ENCODE data around the gene AP5Z1. TPM values are rescaled to one million over a fixed set of nuclear protein-coding genes. Genes with fewer than 3 reads are reported as not detected.

Gene AP5Z1
- total RNA-seq, 3 donors from 2014 or later (not counting 1 experiment from before 2014, with no cell fraction given): 140 to 156 (median 143) TPM

GRCh38 chr7:4823441-4824119, 48.2 kb downstream of the AP5Z1 start:
- Mint-ChIP-seq H3K36me3 (no peaks in the 10 kb centered on the region), H3K9me3 (no peaks in the 10 kb centered on the region), H3K4me1 (no peaks in the 10 kb centered on the region), H3K4me3 (no peak overlapping the region), H3K27ac (no peak overlapping the region), H3K27me3 (ENCODE audit: low read depth in 2 of 2) (peaks cover 0 to 2% of the 10 kb centered on the region in 2 donors)
- intact Hi-C loops (cut with micrococcal nuclease): no loop called here
- no peaks in the 10 kb centered on the region for H3K4me1 ChIP-seq (ENCODE audit: control insufficient read depth, insufficient read depth, low read length)
- no peak overlapping the region for H3K4me3 ChIP-seq (ENCODE audit: low read length)
- DNase-seq (no peak), ATAC-seq (no peak)
- H3K27me3 ChIP-seq (ENCODE audit: control insufficient read depth, insufficient read depth, low read length): no peaks in the 10 kb centered on the region
- H3K36me3 ChIP-seq (ENCODE audit: control insufficient read depth, insufficient read depth, low read length): no peaks in the 10 kb centered on the region
- H3K9me3 ChIP-seq (ENCODE audit: control insufficient read depth, insufficient read depth, low read length): no peaks in the 10 kb centered on the region
- 51% methylated on average over 14 of the region's 14 CpGs for WGBS (ENCODE audit: insufficient coverage)
- TF ChIP-seq CTCF (IDR thresholded peaks at IDR 0.05): no peak
- H3K27ac ChIP-seq (ENCODE audit: low read length): no peak overlapping the region

GRCh38 chr7:4824120-4824775, 48.8 kb downstream of the AP5Z1 start:
- H3K4me3 ChIP-seq (ENCODE audit: low read length): no peak overlapping the region
- H3K36me3 ChIP-seq (ENCODE audit: control insufficient read depth, insufficient read depth, low read length): no peaks in the 10 kb centered on the region
- no peaks in the 10 kb centered on the region for H3K4me1 Mint-ChIP-seq
- 89% methylated on average over 20 of the region's 20 CpGs for WGBS (ENCODE audit: insufficient coverage)
- no peaks in the 10 kb centered on the region for H3K27me3 ChIP-seq (ENCODE audit: control insufficient read depth, insufficient read depth, low read length)
- H3K4me1 ChIP-seq (ENCODE audit: control insufficient read depth, insufficient read depth, low read length): no peaks in the 10 kb centered on the region
- DNase-seq (no peak), ATAC-seq (no peak)
- H3K36me3 Mint-ChIP-seq: no peaks in the 10 kb centered on the region
- H3K27ac Mint-ChIP-seq: no peak overlapping the region
- H3K9me3 ChIP-seq (ENCODE audit: control insufficient read depth, insufficient read depth, low read length): no peaks in the 10 kb centered on the region
- H3K4me3 Mint-ChIP-seq: no peak overlapping the region
- H3K27ac ChIP-seq (ENCODE audit: low read length): no peak overlapping the region
- intact Hi-C loops (cut with micrococcal nuclease): no loop called here
- no peaks in the 10 kb centered on the region for H3K9me3 Mint-ChIP-seq
- H3K27me3 Mint-ChIP-seq (ENCODE audit: low read depth in 2 of 2): peaks cover 0 to 2% of the 10 kb centered on the region in 2 donors
- TF ChIP-seq CTCF (IDR thresholded peaks at IDR 0.05): no peak

GRCh38 chr7:4825081-4825480, 49.7 kb downstream of the AP5Z1 start:
- no peaks in the 10 kb centered on the region for H3K9me3 ChIP-seq (ENCODE audit: control insufficient read depth, insufficient read depth, low read length)

More at GRCh38 chr7:4825081-4825480, 49.7 kb downstream of the AP5Z1 start:
- H3K4me1 Mint-ChIP-seq: peaks cover 0 to 3% of the 10 kb centered on the region in 2 donors
- Histone ChIP-seq H3K27me3 (ENCODE audit: control insufficient read depth, insufficient read depth, low read length) (no peaks in the 10 kb centered on the region), H3K4me3 (ENCODE audit: low read length) (no peak overlapping the region), H3K27ac (ENCODE audit: low read length) (no peak overlapping the region), H3K4me1 (ENCODE audit: control insufficient read depth, insufficient read depth, low read length) (no peaks in the 10 kb centered on the region), H3K36me3 (ENCODE audit: control insufficient read depth, insufficient read depth, low read length) (no peaks in the 10 kb centered on the region)
- no peaks in the 10 kb centered on the region for H3K36me3 Mint-ChIP-seq
- no peak for DNase-seq
- TF ChIP-seq CTCF (IDR thresholded peaks at IDR 0.05): no peak
- 91% methylated on average over 14 of the region's 15 CpGs for WGBS (ENCODE audit: insufficient coverage)
- H3K27ac Mint-ChIP-seq: no peak overlapping the region
- peaks cover 0 to 2% of the 10 kb centered on the region in 2 donors for H3K27me3 Mint-ChIP-seq (ENCODE audit: low read depth in 2 of 2)
- no peak for ATAC-seq
- intact Hi-C loops (cut with micrococcal nuclease): no loop called here
- no peaks in the 10 kb centered on the region for H3K9me3 Mint-ChIP-seq
- no peak overlapping the region for H3K4me3 Mint-ChIP-seq

Data from natural killer cell (primary cell).